Loucy (cell line): ENCODE data around the gene FETUB.

Source experiments
- CTCF ChIP-seq: fragments of 200-600 bp; sonication (generic); conservative IDR thresholded peaks from 2 replicates; pipeline ENCODE4 v1.5.1; 2014; ENCODE audit warnings: mild to moderate bottlenecking, antibody characterized with exemption, low read length
- EZH2phosphoT487 ChIP-seq: fragments of 200-600 bp; IDR thresholded peaks from 2 replicates; pipeline ENCODE4 v1.6.1; 2018; ENCODE audit warnings: antibody characterized with exemption, mild to moderate bottlenecking, moderate library complexity, borderline replicate concordance

- TF ChIP-seq CTCF (no peak), EZH2phosphoT487 (no peak)
Measured at GRCh38 chr3:186651678-186652215, 11.5 kb downstream of the FETUB start.
